ENCODE results near the gene MRPL14.
"Not testable (repeated sequence)": the region's sequence is repeated elsewhere in the genome, so short reads cannot be mapped to it uniquely, and the experiment has no call there.

The MRPL14 gene

GRCh38 chr6:44096612-44097011 is 30.6 kb downstream of the MRPL14 start:
- DNase-seq, result peak; percentile 82

GRCh38 chr6:44095243-44095623 is 32.0 kb downstream of the MRPL14 start:
- not testable (repeated sequence) for DNase-seq

- DNase-seq, result no peak
These were observed 32.6 kb downstream of the MRPL14 start for GRCh38 chr6:44094403-44095242.

GRCh38 chr6:44093750-44094402 is 33.4 kb downstream of the MRPL14 start:
- DNase-seq, result no peak

GRCh38 chr6:44093066-44093465 is 34.2 kb downstream of the MRPL14 start:
- DNase-seq, result no peak

GRCh38 chr6:44091981-44092884 is 35.0 kb downstream of the MRPL14 start:
- no peak for DNase-seq

- DNase-seq, result not testable (repeated sequence)
These were observed 35.9 kb downstream of the MRPL14 start for GRCh38 chr6:44091356-44091755.

GRCh38 chr6:44090465-44090864 is 36.8 kb downstream of the MRPL14 start:
- no peak for DNase-seq

- DNase-seq, result no peak
These were observed 38.2 kb downstream of the MRPL14 start for GRCh38 chr6:44088827-44089590.

- DNase-seq, result no peak
These were observed 39.6 kb downstream of the MRPL14 start for GRCh38 chr6:44087623-44088022.

- no peak for DNase-seq
These were observed 40.2 kb downstream of the MRPL14 start for GRCh38 chr6:44086931-44087574.

- DNase-seq, result no peak
These were observed 42.0 kb downstream of the MRPL14 start for GRCh38 chr6:44085219-44085618.

GRCh38 chr6:44084231-44085014 is 42.8 kb downstream of the MRPL14 start:
- no peak for DNase-seq

GRCh38 chr6:44082872-44083321 is 44.4 kb downstream of the MRPL14 start:
- no peak for DNase-seq

- no peak for DNase-seq
These were observed 45.5 kb downstream of the MRPL14 start for GRCh38 chr6:44081753-44082152.

GRCh38 chr6:44080561-44081521 is 46.4 kb downstream of the MRPL14 start:
- no peak for DNase-seq

GRCh38 chr6:44079672-44080071 is 47.6 kb downstream of the MRPL14 start:
- DNase-seq, result no peak

- peak; percentile 85 for DNase-seq
These were observed 48.2 kb downstream of the MRPL14 start for GRCh38 chr6:44078827-44079671.

Data from right forelimb (tissue), 1 donor.